Sigmoid colon (tissue), 7 donors: ENCODE results near the gene KIAA0930. TPM values are rescaled to one million over a fixed set of nuclear protein-coding genes. Genes with fewer than 3 reads are reported as not detected.
"Not testable (repeated sequence)": the region's sequence is repeated elsewhere in the genome, so short reads cannot be mapped to it uniquely, and the experiment has no call there.

Experiments used
- DNase-seq: peaks from one replicate; pipeline ENCODE4 v3.0.0-alpha.2; 2019
- H3K27ac ChIP-seq, 4 donors: fragments of 200-600 bp; sonication (generic); one replicate each; pipeline ENCODE4 v1.5.1; 2016 to 2019; ENCODE audit warnings: mild to moderate bottlenecking in 1 of 4
- H3K27me3 ChIP-seq, 3 donors: fragments of 200-600 bp; sonication (generic); one replicate each; pipeline ENCODE4 v1.5.1; 2019; ENCODE audit warnings: mild to moderate bottlenecking in 1 of 3
- H3K36me3 ChIP-seq, 4 donors: fragments of 200-600 bp; sonication (generic); one replicate each; pipeline ENCODE4 v1.5.1; 2016 to 2019
- H3K4me1 ChIP-seq, 4 donors: fragments of 200-600 bp; sonication (generic); one replicate each; pipeline ENCODE4 v1.5.1; 2017 to 2019
- H3K4me3 ChIP-seq, 4 donors: fragments of 200-600 bp; sonication (generic); one replicate each; pipeline ENCODE4 v1.5.1; 2017 to 2019; ENCODE audit warnings: mild to moderate bottlenecking in 2 of 4, moderate library complexity in 1 of 4
- H3K9me3 ChIP-seq, 4 donors: fragments of 200-600 bp in 3 of 4; sonication (generic) in 3 of 4; one replicate each; pipeline versions ENCODE4 v1.5.1 to v1.6.1; 2013 to 2019
- CTCF ChIP-seq, 4 experiments: fragments of 450-650 bp in 3 of 4; fragments of 200-600 bp in 1 of 4; IDR thresholded peaks; one replicate each; pipeline ENCODE4 v1.5.1; 2016 to 2019; ENCODE audit warnings: antibody characterized with exemption in 4 of 4, mild to moderate bottlenecking in 3 of 4, moderate library complexity in 2 of 4
- EP300 ChIP-seq, 4 donors: sonication (generic); formaldehyde crosslinking; IDR thresholded peaks; one replicate each; pipeline ENCODE4 v1.6.1; 2017; ENCODE audit warnings: antibody characterized with exemption in 4 of 4
- POLR2A ChIP-seq, 2 donors: fragments of 450-650 bp; IDR thresholded peaks; one replicate each; pipeline ENCODE4 v1.6.1; 2016; ENCODE audit warnings: antibody characterized with exemption in 2 of 2, mild to moderate bottlenecking in 2 of 2, moderate library complexity in 2 of 2
- POLR2AphosphoS5 ChIP-seq, 4 donors: sonication (generic); formaldehyde crosslinking; IDR thresholded peaks; one replicate each; pipeline ENCODE4 v1.6.1; 2017; ENCODE audit warnings: antibody characterized with exemption in 4 of 4
- WGBS, 2 donors: extraction: QIAGEN DNeasy Blood & Tissue Kit; methylation state at CpG; one replicate each; pipeline ENCODE4 v1.1.7; 2013; 5-methylcytosine and 5-hydroxymethylcytosine counted together
- intact Hi-C: fragments of 100-400 bp; cut with DNase I; formaldehyde crosslinking; loops from one replicate; pipeline ENCODE4 v1.15.1; 2023
- polyA plus RNA-seq, 3 donors: library from polyadenylated mRNA; stranded (reverse); fragments of 200-250 nt; gene quantifications; one replicate each; pipeline ENCODE4 v1.2.3, GENCODE V29; 2013
- total RNA-seq, 4 donors: library from RNA; depleted of rRNA; stranded (reverse); fragments of >200 nt; gene quantifications; one replicate each; pipeline ENCODE4 v1.1.0, GENCODE V29; 2016
- donor health status: healthy with polysubstance abuse.
- donor health status: Bipolar disorder and iron deficiency.
- donor health status: healthy.

Gene KIAA0930
- total and polyA plus RNA-seq, 7 donors = 14.4 to 56.5 (median 26.8) TPM

GRCh38 chr22:45195616-45196015, 45.1 kb downstream of the KIAA0930 start:
- peaks cover 0 to 61% (median 39%) of the 10 kb centered on the region in 4 donors for H3K36me3 ChIP-seq
- 90 to 93% methylated on average over 7 of the region's 7 CpGs for WGBS, 2 donors

GRCh38 chr22:45194686-45195085, 46.0 kb downstream of the KIAA0930 start:
- no peaks in the 10 kb centered on the region for H3K9me3 ChIP-seq
- no peak overlapping the region for H3K27ac ChIP-seq
- H3K27me3 ChIP-seq = no peaks in the 10 kb centered on the region
- no peak for DNase-seq
- H3K4me1 ChIP-seq = no peaks in the 10 kb centered on the region
- no peak overlapping the region for H3K4me3 ChIP-seq
- intact Hi-C loops = no loop called here
- WGBS, 2 donors = 91 to 92% methylated on average over 17 of the region's 17 CpGs
- no peak for TF ChIP-seq POLR2AphosphoS5 (IDR thresholded peaks at IDR 0.05)
- no peak for TF ChIP-seq CTCF (IDR thresholded peaks at IDR 0.05)
- no peak for TF ChIP-seq POLR2A (IDR thresholded peaks at IDR 0.05)
- TF ChIP-seq EP300 (IDR thresholded peaks at IDR 0.05) = no peak
- H3K36me3 ChIP-seq = peaks cover 0 to 52% (median 35%) of the 10 kb centered on the region in 4 donors

More at GRCh38 chr22:45195616-45196015, 45.1 kb downstream of the KIAA0930 start:
- no peak for DNase-seq
- intact Hi-C loops = no loop called here
- no peak for TF ChIP-seq CTCF (IDR thresholded peaks at IDR 0.05)
- TF ChIP-seq POLR2AphosphoS5 (IDR thresholded peaks at IDR 0.05) = no peak
- TF ChIP-seq POLR2A (IDR thresholded peaks at IDR 0.05) = no peak
- no peak for TF ChIP-seq EP300 (IDR thresholded peaks at IDR 0.05)
- H3K9me3 ChIP-seq = no peaks in the 10 kb centered on the region
- no peaks in the 10 kb centered on the region for H3K27me3 ChIP-seq
- H3K4me1 ChIP-seq = peaks cover 0 to 1% (median 0%) of the 10 kb centered on the region in 4 donors
- no peak overlapping the region for H3K4me3 ChIP-seq
- no peak overlapping the region for H3K27ac ChIP-seq

GRCh38 chr22:45192701-45193187, 48.0 kb downstream of the KIAA0930 start:
- Histone ChIP-seq H3K36me3 (peaks cover 0 to 32% (median 22%) of the 10 kb centered on the region in 4 donors), H3K4me1 (no peaks in the 10 kb centered on the region), H3K27me3 (no peaks in the 10 kb centered on the region), H3K27ac (no peak overlapping the region), H3K4me3 (no peak overlapping the region), H3K9me3 (no peaks in the 10 kb centered on the region)
- no peak for DNase-seq
- intact Hi-C loops = no loop called here
- WGBS, 2 donors = 66 to 71% methylated on average over 13 of the region's 13 CpGs
- TF ChIP-seq POLR2AphosphoS5 (IDR thresholded peaks at IDR 0.05) (no peak), CTCF (IDR thresholded peaks at IDR 0.05) (no peak), POLR2A (IDR thresholded peaks at IDR 0.05) (no peak), EP300 (IDR thresholded peaks at IDR 0.05) (no peak)

GRCh38 chr22:45191746-45192145, 48.9 kb downstream of the KIAA0930 start:
- H3K27me3 ChIP-seq, DNase-seq, H3K27ac ChIP-seq, intact Hi-C loops, H3K9me3 ChIP-seq, H3K4me1 ChIP-seq, H3K4me3 ChIP-seq: not testable (repeated sequence)
- 83 to 91% methylated on average over 9 of the region's 9 CpGs for whole genome bisulfite sequencing, 2 donors
- H3K36me3 ChIP-seq = peaks cover 0 to 22% (median 13%) of the 10 kb centered on the region in 4 donors

- no peaks in the 10 kb centered on the region for H3K9me3 ChIP-seq
- intact Hi-C loops = no loop called here
- peaks cover 0 to 17% (median 4%) of the 10 kb centered on the region in 4 donors for H3K36me3 ChIP-seq
- no peaks in the 10 kb centered on the region for H3K27me3 ChIP-seq
- 78 to 79% methylated on average over 4 of the region's 4 CpGs for WGBS, 2 donors
- no peak overlapping the region for H3K27ac ChIP-seq
- DNase-seq = no peak
- TF ChIP-seq POLR2AphosphoS5 (IDR thresholded peaks at IDR 0.05) (no peak), POLR2A (IDR thresholded peaks at IDR 0.05) (no peak), EP300 (IDR thresholded peaks at IDR 0.05) (no peak), CTCF (IDR thresholded peaks at IDR 0.05) (no peak)
- no peak overlapping the region for H3K4me3 ChIP-seq
- no peaks in the 10 kb centered on the region for H3K4me1 ChIP-seq
Measured at GRCh38 chr22:45190202-45190872, 50.4 kb downstream of the KIAA0930 start.
